ENCODE data around the gene SAP30. TPM values are rescaled to one million over a fixed set of nuclear protein-coding genes. Genes with fewer than 3 reads are reported as not detected.
A peak's percentile ranks its signal among the peaks of the same experiment; 100 is the strongest.

Gene SAP30
- total RNA-seq, 2 donors from 2014 or later = 6.5 to 7.6 TPM

DNA sequence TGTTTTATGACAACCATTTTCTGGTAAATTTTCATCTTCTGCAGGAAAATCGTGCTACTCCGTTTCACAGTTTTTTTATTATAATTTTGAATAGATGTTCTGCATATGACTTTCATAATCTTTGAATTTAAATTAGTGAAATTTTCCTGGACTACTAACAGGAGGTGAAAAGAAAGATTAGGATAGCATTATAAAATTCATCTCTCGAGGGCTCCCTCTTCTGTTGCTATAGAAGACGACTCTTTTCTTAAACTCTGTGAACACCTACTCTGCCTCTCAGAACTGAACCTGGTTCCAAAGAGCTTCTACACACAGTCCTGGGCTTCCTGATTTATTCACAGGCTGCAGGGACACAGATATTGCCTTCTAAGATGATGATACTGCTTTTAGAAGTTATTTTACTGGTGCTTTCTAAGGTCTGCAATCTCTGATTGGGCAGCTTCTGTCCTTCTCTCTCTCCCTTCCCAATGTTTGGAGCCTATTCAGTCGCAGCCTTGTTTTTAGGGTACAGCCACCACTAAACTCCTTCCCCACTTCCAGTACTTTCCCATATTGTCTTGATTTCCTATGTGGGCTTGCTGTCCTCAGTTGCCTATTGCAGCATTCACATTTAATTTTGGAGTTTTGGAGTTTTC lies 10.1 kb upstream of the SAP30 start:
- intact Hi-C loops (cut with DNase I, micrococcal nuclease) = no loop called here
- DNase-seq (no peak), ATAC-seq (peak; percentile 48)

DNA sequence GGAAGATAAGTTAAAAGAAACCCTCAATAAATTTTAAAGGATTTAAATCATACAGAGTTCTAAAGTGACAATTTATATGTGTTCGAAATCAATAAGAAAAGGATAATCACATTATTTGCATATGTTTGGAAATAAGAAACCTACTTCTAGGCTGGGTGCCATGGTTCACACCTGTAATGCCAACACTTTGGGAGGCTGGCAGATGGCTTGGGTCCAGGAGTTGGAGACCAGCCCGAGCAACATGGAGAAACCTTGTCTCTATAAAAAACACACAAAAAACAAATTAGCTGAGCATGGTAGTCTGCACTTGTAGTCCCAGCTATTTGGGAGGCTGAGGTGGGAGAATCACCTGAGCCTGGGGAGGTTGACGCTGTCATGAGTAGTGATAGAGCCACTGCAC lies 8.1 kb upstream of the SAP30 start:
- intact Hi-C loops (cut with DNase I, micrococcal nuclease) = no loop called here
- no peak for DNase-seq
- no peak for ATAC-seq

DNA sequence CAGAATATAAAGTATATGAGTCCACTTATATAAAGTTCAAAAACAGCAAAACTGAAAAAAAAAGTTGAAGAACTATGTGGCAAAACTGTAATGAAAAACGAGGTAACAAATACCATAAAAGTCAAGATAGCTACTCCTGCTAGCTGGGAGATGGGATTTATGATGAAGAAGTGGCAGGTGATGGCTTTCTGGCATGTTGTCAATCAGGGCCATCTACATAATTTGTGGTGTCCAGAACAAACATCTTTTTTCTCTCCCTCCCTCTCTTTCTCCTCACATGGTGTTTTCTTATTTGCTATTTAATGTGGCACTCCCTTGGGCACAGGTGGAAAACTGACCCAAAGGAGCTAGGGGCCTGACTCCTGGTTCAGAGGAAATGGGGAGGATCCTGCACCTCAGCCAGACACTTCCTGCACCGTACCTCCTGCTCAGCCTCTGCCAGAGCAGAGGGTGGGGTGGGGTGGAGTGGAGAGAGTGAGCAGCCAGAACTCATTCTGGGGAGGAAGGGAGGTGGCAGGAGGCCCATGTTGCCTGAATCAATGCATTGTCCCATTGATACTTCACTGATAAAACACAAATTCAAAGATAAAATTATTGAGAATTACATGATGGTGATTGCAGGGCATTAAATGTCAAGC lies 5.3 kb upstream of the SAP30 start:
- DNase-seq (peak; percentile 19 to 24), ATAC-seq (no peak)
- intact Hi-C loops (cut with DNase I, micrococcal nuclease) = no loop called here

DNA sequence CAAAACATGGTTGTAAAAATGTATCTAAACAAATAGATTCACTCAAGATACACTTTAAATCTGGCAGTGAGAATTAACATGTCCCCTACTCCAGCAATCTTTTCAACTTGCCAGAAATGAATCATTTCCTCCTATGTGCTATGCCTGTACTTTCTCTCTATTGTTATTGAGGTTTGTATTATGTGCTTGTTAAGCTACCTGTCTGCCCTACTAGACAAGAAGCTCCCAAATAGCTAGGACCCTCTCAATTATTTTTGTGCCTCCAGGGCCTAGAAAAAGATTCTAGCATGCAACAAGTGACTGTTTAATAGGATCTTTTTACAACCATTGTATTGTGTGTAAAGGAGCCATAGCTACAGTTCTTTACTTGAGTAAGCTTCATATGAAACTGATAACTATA lies 3.5 kb upstream of the SAP30 start:
- no peak for DNase-seq
- intact Hi-C loops (cut with DNase I, micrococcal nuclease) = no loop called here
- ATAC-seq = no peak

DNA sequence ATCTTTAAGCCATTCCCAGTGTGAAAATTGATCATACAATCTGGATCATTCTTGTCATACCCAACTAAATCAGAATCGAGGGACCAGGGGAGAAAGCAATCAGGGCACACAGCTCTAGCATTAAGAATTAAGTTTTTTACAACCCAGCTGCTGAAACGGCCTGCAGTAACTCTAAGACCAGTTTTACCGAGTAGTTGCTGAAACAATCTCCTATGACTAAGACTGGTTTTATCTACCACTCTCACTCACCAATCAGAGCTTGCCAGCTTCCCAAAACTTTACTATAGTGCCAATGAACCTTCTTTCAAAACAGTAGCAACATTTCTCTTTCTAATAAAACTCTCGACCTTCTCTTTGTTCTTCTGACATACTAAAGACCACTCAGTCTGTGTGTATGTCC lies 2.8 kb upstream of the SAP30 start:
- intact Hi-C loops (cut with DNase I, micrococcal nuclease) = no loop called here
- no peak for DNase-seq
- ATAC-seq = no peak

DNA sequence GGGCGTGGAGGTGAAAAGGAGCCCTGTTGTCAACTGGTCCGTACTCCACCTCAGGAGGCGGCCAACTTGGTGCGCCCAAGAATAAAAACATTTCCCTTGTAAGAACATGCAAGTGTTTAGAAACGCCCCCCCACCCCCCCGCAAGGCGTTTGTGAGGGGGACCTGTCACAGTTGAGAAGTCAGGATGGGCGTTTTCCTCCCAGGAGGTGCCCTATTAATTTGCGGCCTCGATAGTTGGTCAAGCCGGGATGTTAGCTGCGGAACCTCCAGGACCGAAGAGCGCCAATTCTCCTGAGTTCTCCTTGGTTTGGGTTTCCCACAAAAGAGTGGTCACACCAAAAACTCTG lies 651 bp upstream of the SAP30 start:
- DNase-seq (peak; percentile 70 to 75), ATAC-seq (no peak)
- intact Hi-C loops (cut with DNase I, micrococcal nuclease) = loop anchor here in 1 of 2 donors (5.0 kb wide), 1 partner anchor 38 kb away; the partner anchor contains the start of gene HMGB2

DNA sequence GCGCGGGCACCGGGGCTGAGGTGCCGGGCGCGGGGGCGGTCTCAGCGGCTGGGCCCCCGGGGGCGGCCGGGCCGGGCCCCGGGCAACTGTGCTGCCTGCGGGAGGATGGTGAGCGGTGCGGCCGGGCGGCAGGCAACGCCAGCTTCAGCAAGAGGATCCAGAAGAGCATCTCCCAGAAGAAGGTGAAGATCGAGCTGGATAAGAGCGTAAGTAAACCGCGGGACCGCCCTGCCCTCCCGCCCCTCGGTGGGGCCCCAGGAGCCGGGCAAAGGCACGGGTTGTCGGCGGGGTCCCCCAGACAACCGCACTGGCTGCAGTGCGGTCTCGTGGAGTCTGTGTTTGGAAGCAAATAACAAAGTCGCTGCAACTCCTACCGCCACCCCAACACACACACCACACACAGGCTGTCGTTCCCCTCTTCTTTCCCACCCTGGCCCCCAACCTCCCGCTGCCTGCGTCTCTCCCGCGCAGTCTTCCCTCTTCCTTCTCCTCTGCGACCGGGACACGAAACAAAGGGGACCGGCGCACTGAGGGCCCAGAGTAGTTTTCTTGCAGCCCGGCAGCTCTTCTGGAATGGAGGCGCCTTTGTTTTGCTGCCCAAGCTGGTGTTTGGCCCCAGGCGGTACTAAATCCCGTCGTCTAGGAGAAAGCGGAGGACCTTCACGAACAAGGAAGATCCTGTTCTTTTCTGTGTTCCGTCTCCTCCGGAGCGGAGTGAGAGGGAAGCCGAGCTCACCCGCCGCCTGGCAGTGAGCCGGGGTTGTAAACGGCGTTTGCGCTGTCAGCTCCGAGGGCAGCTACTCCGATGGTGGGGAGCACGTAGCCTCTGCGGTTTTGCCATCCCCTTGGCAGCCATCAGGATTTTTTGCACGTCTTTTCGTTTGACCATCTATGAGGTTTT lies 788 bp downstream of the SAP30 start:
- intact Hi-C loops (cut with DNase I, micrococcal nuclease) = loop anchor here in 1 of 2 donors (5.0 kb wide), 1 partner anchor 39 kb away; the partner anchor contains the start of gene HMGB2
- peak; percentile 31 for ATAC-seq
- DNase-seq = peak; percentile 68 to 78

DNA sequence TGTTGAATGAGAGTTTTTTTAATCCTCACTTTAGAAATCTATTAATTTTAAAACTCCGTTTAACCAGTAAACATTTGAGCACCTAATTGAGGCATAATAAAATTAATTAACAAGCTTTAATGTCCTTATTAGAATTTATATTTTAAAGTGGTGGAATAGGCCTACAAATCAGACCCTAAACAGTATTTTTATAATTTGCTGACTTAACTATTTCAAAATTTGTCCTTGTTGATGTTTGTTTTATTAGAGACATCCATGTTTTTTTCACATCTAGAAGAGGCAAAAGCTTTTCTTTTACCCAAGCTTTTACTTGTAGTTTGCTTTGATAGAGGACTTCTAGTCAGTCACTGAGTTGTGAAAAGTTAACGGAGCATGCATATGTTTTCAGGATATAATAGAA lies 3.8 kb downstream of the SAP30 start:
- DNase-seq = no peak
- no peak for ATAC-seq
- intact Hi-C loops (cut with DNase I, micrococcal nuclease) = loop anchor here in 1 of 2 donors (5.0 kb wide), 1 partner anchor 42 kb away; the partner anchor contains the start of gene HMGB2

DNA sequence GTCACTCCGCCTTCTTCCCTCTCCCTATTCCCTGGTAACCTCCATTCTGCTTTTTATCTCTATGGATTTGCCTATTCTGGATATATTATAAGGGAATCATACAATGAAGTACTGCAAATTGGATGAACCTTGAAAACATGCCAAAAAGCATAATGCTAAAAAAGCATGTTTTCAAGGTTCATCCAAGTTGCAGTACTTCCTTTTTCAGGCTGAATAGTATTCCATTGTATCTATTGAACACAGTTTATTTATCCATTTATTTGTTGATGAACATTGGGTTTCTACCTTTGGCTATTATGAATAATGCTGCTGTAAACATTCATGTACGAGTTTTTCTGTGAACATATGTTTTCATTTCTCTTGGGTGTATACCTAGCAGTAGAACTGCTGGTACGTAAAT lies 9.2 kb downstream of the SAP30 start:
- DNase-seq (no peak), ATAC-seq (no peak)
- intact Hi-C loops (cut with DNase I, micrococcal nuclease) = no loop called here

DNA sequence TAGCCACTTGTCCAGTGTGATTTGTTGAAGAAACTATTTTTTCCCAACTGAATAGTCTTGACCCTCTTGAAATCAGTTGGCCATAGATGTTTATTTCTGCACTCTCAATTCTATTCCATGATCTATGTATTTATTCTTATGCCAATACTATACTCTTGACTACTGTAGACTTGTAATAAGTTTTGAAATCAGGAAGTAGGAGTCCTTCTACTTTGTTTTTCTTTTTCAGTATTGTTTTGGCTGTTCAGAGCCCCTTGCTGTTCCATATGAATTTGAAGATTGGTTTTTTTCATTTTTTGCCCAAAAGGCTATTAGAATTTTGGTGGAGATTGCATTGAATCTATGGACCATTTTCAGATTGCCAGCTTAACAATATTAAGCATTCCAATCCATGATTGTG lies 10.2 kb downstream of the SAP30 start:
- intact Hi-C loops (cut with DNase I, micrococcal nuclease) = no loop called here
- no peak for DNase-seq
- no peak for ATAC-seq

DNA sequence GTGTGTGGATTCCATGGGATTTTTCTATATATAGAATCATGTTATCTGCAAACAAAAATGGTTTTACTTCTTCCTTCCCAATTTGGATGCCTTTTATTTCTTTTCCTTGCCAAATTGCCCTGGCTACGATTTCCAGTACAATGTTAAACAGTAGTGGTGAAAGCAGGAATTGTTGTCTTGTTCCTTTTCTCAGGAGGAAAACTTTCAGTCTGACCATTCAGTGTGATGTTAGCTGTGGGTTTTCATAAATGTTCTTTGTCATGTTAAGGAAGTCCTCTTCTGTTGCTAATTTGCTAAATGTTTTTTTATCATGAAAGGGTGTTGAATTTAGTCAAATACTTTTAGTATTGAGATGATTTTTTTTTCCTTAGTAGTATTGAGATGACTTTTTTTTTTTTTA lies 10.9 kb downstream of the SAP30 start:
- DNase-seq = no peak
- intact Hi-C loops (cut with DNase I, micrococcal nuclease) = no loop called here
- ATAC-seq = no peak

DNA sequence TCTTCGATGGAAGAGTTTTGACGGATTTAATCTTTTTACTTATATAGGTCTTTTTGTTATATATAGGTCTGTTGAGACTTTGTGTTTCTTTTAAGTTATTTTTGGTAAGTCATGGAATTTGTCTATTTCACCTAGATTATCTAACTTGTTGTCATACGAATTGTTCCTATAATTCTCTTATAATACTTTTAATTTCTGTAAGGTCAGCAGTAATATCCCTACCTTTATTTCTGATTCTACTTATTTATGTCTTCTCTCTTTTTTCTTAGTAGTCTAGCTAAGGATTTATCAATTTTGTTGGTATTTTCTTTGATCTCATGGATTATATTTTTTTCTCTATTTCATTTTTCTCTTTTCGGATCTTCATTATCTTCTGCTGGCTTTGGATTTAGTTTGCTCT lies 11.6 kb downstream of the SAP30 start:
- DNase-seq (no peak), ATAC-seq (no peak)
- intact Hi-C loops (cut with DNase I, micrococcal nuclease) = no loop called here

DNA sequence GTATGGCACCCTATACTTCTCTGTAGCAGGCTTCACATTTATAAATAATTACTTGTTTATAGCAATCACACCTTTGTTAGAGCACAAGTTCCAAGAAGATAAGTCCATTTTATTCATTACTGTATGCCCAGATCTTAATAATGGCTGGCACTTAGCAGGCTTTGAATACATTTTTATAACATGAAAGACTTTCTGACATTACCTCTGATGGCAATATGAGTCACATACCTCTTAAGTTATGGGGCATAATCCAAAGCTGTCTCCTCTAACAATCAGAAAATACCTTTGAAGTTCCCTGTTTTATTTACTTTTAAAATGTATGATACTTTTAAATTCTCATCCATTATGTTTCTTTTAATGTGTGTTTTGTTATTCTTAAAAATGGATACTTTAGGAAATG lies 16.0 kb downstream of the SAP30 start:
- intact Hi-C loops (cut with DNase I, micrococcal nuclease) = no loop called here
- no peak for DNase-seq
- no peak for ATAC-seq

DNA sequence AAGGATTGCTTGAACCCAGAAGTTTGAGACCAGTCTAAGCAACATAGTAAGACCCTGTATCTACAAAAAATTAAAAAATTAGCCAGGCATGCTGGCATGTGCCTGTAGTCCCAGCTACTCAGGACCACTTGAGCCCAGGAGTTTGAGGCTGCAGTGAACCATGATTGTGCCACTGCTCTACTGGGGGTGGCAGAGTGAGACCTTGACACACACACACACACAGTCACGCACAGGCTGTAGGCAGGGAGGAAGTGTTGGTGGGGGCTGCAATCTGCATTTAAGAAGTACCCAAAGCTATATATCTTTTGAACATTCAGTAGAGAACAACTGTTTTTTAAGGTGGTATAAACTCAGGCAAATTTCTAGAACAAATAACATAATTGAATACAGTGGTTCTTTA lies 20.9 kb downstream of the SAP30 start:
- no peak for ATAC-seq
- intact Hi-C loops (cut with DNase I, micrococcal nuclease) = no loop called here

DNA sequence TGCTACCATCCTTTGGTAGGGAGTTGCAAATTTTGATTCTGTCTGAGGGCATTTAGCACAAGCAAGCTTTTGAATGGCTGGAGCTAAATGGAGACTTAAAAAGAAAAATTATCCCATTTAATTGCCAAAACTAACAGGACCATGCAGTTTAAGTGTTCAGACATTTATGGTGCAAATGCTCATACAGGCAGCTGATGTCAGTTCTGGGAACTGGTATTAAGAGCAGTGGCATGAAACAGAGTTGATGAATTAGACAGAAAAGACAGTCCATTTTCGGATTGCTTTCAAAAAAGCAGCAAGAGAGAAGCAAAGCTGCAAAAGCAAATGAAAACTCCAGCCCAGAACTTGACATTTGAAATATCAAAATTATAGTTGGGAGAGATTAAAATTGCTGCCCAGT lies 26.9 kb downstream of the SAP30 start:
- ATAC-seq = no peak

More for the DNA sequence above, 20.9 kb downstream of the SAP30 start:
- no peak for DNase-seq

DNA sequence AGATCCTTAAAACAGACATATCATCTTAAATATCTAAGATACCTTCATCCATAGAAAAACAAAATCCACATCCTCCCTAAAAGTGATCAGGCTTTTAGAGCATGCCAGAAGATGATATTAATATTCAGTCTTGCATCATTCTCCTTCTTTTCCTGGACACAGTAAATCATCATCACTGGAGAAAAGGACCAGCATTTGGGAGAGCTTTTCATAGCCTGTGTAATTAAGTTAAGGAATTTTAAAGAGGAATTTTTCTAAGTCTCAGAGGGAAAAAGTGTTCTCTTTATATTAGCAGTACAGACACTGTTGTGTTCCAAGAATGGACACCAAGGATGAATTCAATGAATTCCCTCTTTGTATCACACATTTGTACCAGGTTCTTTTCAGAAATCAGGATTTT lies 27.5 kb downstream of the SAP30 start:
- intact Hi-C loops (cut with DNase I, micrococcal nuclease) = no loop called here
- no peak for DNase-seq
- no peak for ATAC-seq

More for the DNA sequence above, 26.9 kb downstream of the SAP30 start:
- intact Hi-C loops (cut with DNase I, micrococcal nuclease) = no loop called here
- DNase-seq = no peak

DNA sequence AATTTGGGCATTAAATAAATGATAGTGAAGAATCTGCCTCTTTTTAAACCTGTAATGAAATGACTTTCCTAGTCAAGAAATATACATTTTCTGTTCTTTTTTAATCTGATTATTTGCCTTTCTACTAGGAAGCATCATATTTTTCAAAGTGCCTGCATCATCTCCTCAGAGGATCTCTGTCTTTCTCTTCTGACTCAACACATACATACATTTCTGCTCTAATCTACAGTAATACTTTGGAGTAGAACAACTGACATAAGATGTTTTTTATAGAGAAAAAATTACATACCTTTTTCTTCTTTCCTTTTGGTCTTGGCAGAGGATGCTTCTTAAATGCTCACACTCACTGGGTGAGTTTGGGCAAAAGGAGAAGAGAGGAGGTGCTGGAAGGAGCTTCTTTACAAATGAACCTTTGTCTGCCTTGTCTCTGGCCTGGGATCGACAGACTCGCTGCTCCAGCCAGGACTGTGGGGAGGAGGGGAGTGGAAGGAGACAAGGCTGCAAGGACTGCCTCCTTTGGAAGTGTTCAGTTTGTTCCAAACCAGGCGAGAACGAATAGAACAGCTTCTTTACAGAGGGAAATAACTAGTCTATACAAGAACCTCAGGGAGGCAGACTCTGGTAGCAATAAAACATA lies 28.1 kb downstream of the SAP30 start, which contains the start of gene SCRG1:
TSS of gene SCRG1 (minus strand) at position 338 of the 637 bp plus-strand sequence. CDS start 7,702 bp downstream, outside the sequence.
- DNase-seq = peak in 1 of 2 donors; percentile 39
- intact Hi-C loops (cut with DNase I, micrococcal nuclease) = no loop called here
- no peak for ATAC-seq

DNA sequence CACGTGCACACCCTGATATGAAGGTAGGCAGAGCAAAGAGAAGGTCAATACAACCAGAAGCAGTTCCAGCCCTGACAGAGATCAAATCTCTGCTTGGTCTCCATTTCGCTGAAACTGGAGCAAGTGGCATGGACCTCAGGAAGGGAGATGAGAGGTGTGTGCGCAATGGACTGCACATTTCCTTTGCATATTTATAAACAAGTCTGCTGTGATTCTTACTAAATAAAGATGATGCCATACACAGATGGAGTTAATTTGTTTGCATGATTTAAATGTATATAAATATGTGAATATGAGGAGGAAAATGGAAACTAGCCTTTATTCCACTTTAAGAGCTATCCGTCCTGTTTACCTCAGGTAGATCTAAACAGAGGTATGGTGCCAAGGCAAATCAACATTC lies 30.3 kb downstream of the SAP30 start:
- DNase-seq = no peak
- intact Hi-C loops (cut with DNase I, micrococcal nuclease) = no loop called here
- ATAC-seq = no peak

DNA sequence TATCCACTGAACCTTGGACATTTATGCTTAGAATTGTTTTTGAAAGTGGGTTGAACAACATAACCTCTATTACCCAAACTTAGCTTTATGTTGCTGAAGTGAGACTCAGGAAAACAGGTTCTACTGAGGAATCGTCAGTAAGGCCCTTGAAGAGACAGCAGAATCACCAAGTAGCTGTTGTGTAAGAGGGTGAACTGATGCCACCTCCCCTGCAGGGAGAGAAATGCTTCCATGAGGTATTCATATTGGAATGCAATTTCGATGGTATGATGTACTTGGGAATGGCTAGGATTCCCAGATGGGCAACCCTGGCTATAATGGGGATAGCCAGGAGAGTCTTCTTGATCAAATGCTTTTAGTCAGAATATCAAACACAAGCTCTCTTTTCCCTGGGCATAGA lies 32.3 kb downstream of the SAP30 start:
- intact Hi-C loops (cut with DNase I, micrococcal nuclease) = no loop called here
- ATAC-seq (no peak), DNase-seq (no peak)
